ENCODE data around the gene AKT1.

Gene AKT1

DNA sequence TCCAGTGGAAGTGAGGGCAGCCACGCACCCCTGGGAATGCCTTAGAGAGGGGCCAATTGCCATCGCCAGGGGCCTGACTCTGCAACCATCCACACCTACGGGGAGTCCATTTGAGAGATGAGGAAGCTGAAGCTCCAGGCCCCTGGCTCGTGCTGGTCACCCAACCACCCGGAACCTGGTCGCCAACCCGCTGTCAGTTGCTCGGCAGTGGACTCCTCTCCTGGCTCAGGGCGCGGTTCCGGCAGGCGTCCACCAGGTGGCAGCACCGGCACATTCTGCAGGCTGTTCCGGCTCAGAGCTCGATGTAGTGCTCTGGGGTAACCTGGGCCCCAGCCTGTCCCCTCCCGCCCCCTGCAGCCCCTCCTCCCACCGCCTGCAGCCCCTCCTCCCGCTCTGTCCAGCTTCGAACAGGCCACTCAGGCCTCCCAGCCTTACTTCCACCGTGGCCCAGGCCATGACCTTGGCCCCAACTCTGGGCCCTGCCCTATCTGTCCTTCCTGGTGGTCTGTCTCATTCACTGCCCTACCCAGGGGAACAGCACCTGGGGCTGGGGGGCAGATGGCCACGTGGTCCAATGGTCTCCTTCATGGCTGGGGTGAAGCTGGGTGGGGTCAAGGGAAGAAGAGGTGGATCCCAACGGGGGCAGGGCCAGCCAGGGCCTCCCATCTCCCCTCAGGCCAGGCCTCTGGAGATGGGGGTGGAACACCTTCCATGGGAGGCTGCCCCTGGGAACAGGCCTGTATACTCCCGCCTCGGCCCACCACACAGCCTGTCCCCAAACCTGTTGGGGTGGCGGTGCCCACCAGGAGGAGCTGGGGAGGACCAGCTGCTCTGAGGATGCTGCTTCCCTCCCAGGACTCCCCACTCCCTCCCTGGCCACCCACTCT lies 26.9 kb downstream of the AKT1 start:
- DNase-seq (ENCODE audit: low read depth): peak; percentile 24
- TF ChIP-seq, protein P1, sequence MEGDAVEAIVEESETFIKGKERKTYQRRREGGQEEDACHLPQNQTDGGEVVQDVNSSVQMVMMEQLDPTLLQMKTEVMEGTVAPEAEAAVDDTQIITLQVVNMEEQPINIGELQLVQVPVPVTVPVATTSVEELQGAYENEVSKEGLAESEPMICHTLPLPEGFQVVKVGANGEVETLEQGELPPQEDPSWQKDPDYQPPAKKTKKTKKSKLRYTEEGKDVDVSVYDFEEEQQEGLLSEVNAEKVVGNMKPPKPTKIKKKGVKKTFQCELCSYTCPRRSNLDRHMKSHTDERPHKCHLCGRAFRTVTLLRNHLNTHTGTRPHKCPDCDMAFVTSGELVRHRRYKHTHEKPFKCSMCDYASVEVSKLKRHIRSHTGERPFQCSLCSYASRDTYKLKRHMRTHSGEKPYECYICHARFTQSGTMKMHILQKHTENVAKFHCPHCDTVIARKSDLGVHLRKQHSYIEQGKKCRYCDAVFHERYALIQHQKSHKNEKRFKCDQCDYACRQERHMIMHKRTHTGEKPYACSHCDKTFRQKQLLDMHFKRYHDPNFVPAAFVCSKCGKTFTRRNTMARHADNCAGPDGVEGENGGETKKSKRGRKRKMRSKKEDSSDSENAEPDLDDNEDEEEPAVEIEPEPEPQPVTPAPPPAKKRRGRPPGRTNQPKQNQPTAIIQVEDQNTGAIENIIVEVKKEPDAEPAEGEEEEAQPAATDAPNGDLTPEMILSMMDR (IDR thresholded peaks at IDR 0.05; ENCODE audit: low read depth, low read length, missing control alignments): peak; percentile 93
- H3K4me3 ChIP-seq (ENCODE audit: low read depth, low read length): no peak overlapping the region

DNA sequence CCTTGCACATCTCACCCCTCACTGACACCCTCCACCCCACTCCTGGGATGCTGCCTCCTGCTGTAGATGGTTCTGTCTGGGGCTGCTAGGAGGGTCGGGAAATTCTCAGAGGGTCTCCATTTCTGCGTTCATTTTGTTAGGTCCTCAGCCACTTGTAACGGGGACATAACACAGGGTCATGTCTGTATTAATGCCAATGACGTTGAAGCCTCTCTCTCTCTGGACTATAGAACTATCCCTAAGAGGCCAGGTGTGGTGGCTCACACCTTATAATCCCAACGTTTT lies 28.0 kb downstream of the AKT1 start:
- H3K4me3 ChIP-seq (ENCODE audit: low read depth, low read length): no peak overlapping the region
- TF ChIP-seq, protein P1 (IDR thresholded peaks at IDR 0.05; ENCODE audit: low read depth, low read length, missing control alignments): no peak
- DNase-seq (ENCODE audit: low read depth): no peak

DNA sequence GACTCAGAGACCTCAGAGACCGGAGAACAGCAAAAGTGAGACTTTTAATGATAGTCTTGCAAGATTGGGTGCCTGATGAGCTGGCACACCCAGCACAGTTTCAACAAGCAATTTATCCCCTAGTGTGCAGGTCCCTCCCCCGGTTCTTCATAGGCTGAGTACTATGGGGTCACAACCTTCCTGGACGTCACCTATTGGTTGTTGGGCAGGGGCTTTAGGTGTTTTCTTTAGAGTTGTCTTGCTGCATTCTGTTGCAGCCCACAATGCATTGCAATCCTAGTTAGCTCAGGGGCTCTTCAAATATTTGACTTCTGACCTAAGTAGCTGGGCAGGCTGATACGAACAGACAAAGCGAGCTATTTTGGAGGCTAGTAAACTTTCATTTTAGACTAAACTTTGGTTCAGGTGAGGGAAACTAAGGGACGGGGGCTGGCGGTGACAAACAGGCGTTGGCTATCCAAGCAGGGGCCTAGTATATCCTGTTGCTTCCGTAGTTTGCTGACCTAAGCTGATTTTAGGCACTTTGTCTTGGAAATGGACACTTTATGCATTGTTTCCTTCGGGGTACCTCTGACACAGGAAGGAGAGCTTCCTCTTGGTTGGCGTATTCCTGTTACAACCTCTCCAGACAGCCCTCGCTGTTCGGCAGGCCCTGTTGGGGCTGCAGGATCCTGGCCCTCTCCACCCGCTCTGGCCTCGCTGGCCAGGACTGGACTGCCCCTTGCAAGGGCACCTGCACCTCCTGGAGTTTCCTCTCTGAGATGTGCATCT lies 28.5 kb downstream of the AKT1 start:
- TF ChIP-seq, protein P1 (IDR thresholded peaks at IDR 0.05; ENCODE audit: low read depth, low read length, missing control alignments): no peak
- H3K4me3 ChIP-seq (ENCODE audit: low read depth, low read length): no peak overlapping the region
- DNase-seq (ENCODE audit: low read depth): no peak

DNA sequence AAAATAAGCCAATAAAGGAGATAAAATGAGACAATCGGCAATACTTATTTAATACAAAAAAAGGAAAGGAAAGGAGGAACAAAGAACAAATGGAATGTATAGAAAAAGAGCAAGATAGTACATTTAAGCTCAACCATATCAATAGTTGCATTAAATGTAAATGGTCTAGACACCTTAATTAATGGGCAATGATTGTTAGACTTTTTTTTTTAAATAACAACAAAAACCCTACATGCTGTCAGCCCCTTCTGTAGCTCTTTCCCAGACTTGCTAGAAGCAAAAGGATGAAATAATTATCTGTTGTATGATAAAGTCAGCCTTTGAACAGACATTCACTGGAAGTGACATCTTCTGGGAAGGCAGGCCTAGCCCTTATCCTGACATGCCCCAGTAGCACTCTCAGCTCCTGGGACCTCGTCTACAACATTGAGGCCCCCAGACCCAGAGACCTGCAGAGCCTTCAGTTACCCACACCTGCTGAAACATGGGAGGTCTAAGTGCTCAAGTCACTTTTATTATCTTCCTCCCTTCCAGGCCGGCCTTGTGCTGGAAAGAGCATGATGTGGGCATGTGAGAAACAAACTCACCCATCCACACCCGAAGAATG lies 29.2 kb downstream of the AKT1 start:
- TF ChIP-seq, protein P1 (IDR thresholded peaks at IDR 0.05; ENCODE audit: low read depth, low read length, missing control alignments): no peak
- H3K4me3 ChIP-seq (ENCODE audit: low read depth, low read length): no peak overlapping the region

DNA sequence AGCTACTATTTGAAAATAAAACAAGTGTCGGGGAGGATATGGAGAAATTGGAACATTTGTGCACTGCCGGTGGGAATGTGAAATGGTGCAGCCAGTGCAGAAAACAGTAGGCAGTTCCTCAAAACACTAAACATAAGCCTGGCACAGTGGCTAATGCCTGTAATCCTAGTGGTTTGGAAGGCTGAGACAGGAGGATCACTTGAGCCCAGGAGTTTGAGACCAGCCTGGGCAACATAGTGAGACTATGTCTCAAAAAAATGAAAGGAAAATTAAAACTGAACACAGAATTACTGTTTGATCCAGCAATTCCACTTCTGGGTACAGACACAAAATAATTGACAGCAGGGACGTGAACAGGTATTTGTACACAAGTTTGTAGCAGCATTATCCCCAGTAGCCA lies 30.0 kb downstream of the AKT1 start:
- TF ChIP-seq, protein P1 (IDR thresholded peaks at IDR 0.05; ENCODE audit: low read depth, low read length, missing control alignments): no peak

More for the DNA sequence above, 29.2 kb downstream of the AKT1 start:
- DNase-seq (ENCODE audit: low read depth): no peak

DNA sequence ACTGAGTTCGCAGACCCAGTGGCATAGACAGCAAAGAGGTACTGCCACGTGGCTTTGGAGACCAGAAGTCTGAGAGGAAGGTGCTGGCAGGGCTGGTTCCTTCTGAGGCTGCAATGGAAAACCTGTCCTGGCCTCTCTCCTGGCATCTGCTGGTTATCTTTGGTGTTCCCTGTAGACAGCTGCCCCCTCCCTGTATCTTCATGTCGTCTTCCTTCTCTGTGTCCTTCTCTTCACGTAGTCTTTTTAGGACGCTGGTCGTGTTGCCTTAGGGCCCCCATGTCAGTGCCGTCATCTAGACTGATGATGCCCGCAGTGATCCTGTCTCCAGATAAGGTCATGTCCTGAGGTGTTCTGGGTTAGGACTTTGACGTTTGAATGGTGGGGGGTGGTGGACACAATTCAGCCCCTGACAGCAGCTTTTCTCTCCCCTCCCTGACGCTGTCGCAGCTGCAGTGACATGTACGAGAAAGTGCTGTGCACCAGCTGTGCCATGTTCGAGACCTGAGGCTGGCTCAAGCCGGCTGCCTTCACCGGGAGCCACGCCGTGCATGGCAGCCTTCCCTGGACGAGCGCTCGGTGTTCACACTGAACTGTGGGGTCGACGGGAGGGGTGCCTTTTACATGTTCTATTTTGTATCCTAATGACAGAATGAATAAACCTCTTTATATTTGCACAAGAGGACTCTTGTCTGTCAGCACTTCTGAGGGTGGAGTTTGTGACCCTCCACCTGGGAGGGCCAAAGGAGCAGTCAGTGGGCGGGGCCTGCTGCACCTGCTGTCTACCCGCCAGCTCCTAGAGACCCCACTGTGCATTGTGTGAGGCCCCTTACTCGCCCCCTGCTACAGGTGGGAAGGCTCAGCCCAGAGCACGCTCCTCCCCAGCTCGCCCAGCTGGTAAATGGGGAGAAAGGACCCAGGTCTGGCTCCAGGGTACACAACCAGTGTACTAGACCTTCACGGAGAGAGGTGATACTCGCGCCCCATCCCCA lies 36.3 kb downstream of the AKT1 start:
- TF ChIP-seq, protein P1 (IDR thresholded peaks at IDR 0.05; ENCODE audit: low read depth, low read length, missing control alignments): no peak
- no peak overlapping the region for H3K4me3 ChIP-seq (ENCODE audit: low read depth, low read length)
- DNase-seq (ENCODE audit: low read depth): no peak

More for the DNA sequence above, 30.0 kb downstream of the AKT1 start:
- no peak for DNase-seq (ENCODE audit: low read depth)
- no peak overlapping the region for H3K4me3 ChIP-seq (ENCODE audit: low read depth, low read length)

Measured in GM12864 (cell line).